Aortic smooth muscle cell (primary cell): ENCODE results near the gene CCDC197. TPM values are rescaled to one million over a fixed set of nuclear protein-coding genes. Genes with fewer than 3 reads are reported as not detected.

ENCODE experiments used
- total RNA-seq: library from RNA; depleted of rRNA; stranded (reverse); fragments of >200 nt; gene quantifications from 2 replicates; pipeline ENCODE4 v1.2.3, GENCODE V29; 2014

CCDC197 gene
- not detected in 2 replicates for total RNA-seq

GRCh38 chr14:93997082-93997481 is at the start of gene CCDC197:
Gene CCDC197 (plus strand): TSS chr14:93997301. CDS start chr14:93998132, 831 bp downstream.

GRCh38 chr14:93976477-93977057 is 20.5 kb upstream of the CCDC197 start, which contains the start of gene ASB2:
Gene ASB2 (minus strand): TSS chr14:93976570. CDS start chr14:93964539, 12,031 bp downstream.

GRCh38 chr14:94026173-94026888 is 29.2 kb downstream of the CCDC197 start, which contains the start of gene OTUB2:
Gene OTUB2 (plus strand): TSS chr14:94026340. CDS start chr14:94026538, 198 bp downstream.

Other genes with a start within 250 kb of the CCDC197 start
- gene PRIMA1, start 208.8 kb upstream of the CCDC197 start, total RNA-seq: not detected in 2 replicates
- not detected in 2 replicates for gene FAM181A, start 70.0 kb upstream of the CCDC197 start, total RNA-seq
- gene ASB2, start 20.7 kb upstream of the CCDC197 start, total RNA-seq: 0.40 and 0.56 TPM in 2 replicates
- 0.53 and 1.2 TPM in 2 replicates for gene OTUB2, start 29.0 kb downstream of the CCDC197 start, total RNA-seq
- 139 and 145 TPM in 2 replicates for gene DDX24, start 83.9 kb downstream of the CCDC197 start, total RNA-seq
- 18.5 and 31.4 TPM in 2 replicates for gene IFI27L1, start 84.0 kb downstream of the CCDC197 start, total RNA-seq
- 10.0 and 17.7 TPM in 2 replicates for gene IFI27, start 113.4 kb downstream of the CCDC197 start, total RNA-seq
- gene IFI27L2, start 132.3 kb downstream of the CCDC197 start, total RNA-seq: 192 and 248 TPM in 2 replicates
- 0.06 TPM in 1 of 2 replicates, not detected in the other for gene PPP4R4, start 177.0 kb downstream of the CCDC197 start, total RNA-seq